HL-60 (cell line): ENCODE measurements around the gene ALDH1A2.

Source experiments
- POLR2AphosphoS5 ChIP-seq: IDR thresholded peaks from 2 replicates; pipeline ENCODE4 v1.6.1; 2012; ENCODE audit warnings: low read depth
- REST ChIP-seq: IDR thresholded peaks from 2 replicates; pipeline ENCODE4 v1.6.1; 2012; ENCODE audit warnings: low read depth; ENCODE audit not compliant: insufficient replicate concordance
- TF ChIP-seq, protein P1 (sequence below): IDR thresholded peaks from one replicate; pipeline ENCODE4 v1.5.1; 2011; ENCODE audit warnings: low read length, control low read depth, inconsistent platforms; ENCODE audit not compliant: insufficient read depth

DNA sequence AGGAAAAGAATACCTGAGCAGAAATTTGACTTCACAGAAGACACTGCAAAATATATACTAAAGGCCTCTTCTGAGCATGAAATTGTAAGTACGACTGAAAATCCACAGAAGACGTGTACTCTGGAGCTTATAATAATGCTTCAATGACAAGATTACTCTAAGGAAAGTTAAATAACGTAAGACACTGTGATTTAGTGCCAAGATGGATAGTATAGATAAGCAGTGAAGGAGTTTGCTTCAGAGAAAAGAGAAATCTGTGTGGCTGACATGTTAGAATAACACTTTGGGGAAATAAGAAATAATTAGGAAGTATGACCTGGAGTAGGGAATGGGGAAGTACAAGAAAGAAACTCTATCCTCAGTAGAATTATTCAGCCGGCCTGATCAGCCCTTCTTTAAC, 28.9 kb downstream of the ALDH1A2 start:
- TF ChIP-seq, protein P1, sequence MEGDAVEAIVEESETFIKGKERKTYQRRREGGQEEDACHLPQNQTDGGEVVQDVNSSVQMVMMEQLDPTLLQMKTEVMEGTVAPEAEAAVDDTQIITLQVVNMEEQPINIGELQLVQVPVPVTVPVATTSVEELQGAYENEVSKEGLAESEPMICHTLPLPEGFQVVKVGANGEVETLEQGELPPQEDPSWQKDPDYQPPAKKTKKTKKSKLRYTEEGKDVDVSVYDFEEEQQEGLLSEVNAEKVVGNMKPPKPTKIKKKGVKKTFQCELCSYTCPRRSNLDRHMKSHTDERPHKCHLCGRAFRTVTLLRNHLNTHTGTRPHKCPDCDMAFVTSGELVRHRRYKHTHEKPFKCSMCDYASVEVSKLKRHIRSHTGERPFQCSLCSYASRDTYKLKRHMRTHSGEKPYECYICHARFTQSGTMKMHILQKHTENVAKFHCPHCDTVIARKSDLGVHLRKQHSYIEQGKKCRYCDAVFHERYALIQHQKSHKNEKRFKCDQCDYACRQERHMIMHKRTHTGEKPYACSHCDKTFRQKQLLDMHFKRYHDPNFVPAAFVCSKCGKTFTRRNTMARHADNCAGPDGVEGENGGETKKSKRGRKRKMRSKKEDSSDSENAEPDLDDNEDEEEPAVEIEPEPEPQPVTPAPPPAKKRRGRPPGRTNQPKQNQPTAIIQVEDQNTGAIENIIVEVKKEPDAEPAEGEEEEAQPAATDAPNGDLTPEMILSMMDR, result no peak
- TF ChIP-seq POLR2AphosphoS5 (no peak), REST (no peak)
